AML-193 (cell line): ENCODE measurements around the gene CDK9.

Experiments
- DNase-seq, 2 experiments: peaks; one replicate each; lab custom pipeline; 2025; lab: John Stamatoyannopoulos, UW

Gene CDK9

GRCh38 chr9:127803507-127804352 is 17.9 kb downstream of the CDK9 start:
- DNase-seq: peak in 1 of 2 experiments; percentile 8

- peak in 1 of 2 experiments; percentile 18 for DNase-seq
These were observed 19.8 kb downstream of the CDK9 start for GRCh38 chr9:127805620-127806019.

GRCh38 chr9:127806871-127807270 is 21.0 kb downstream of the CDK9 start:
- DNase-seq: no peak

GRCh38 chr9:127808347-127809001 is 22.6 kb downstream of the CDK9 start:
- no peak for DNase-seq

GRCh38 chr9:127809002-127809539 is 23.2 kb downstream of the CDK9 start:
- DNase-seq: no peak

- no peak for DNase-seq
These were observed 23.9 kb downstream of the CDK9 start for GRCh38 chr9:127809540-127810377.

- no peak for DNase-seq
These were observed 24.7 kb downstream of the CDK9 start for GRCh38 chr9:127810378-127811187.

GRCh38 chr9:127812011-127812410 is 26.2 kb downstream of the CDK9 start:
- no peak for DNase-seq

GRCh38 chr9:127812936-127813675 is 27.3 kb downstream of the CDK9 start:
- DNase-seq: no peak

- no peak for DNase-seq
These were observed 27.9 kb downstream of the CDK9 start for GRCh38 chr9:127813686-127814226.

GRCh38 chr9:127814619-127815511 is 29.0 kb downstream of the CDK9 start:
- DNase-seq: no peak

- no peak for DNase-seq
These were observed 29.9 kb downstream of the CDK9 start for GRCh38 chr9:127815512-127816361.

- DNase-seq: no peak
These were observed 30.5 kb downstream of the CDK9 start for GRCh38 chr9:127816362-127816725.

- no peak for DNase-seq
These were observed 30.9 kb downstream of the CDK9 start for GRCh38 chr9:127816728-127817127.

GRCh38 chr9:127817881-127818434 is 32.1 kb downstream of the CDK9 start:
- no peak for DNase-seq

GRCh38 chr9:127818574-127818973 is 32.7 kb downstream of the CDK9 start:
- DNase-seq: no peak

GRCh38 chr9:127822108-127822507 is 36.3 kb downstream of the CDK9 start:
- DNase-seq: no peak
